Measurements from ENCODE around the gene ZNF143.

- TF ChIP-seq CTCF (IDR thresholded peaks at IDR 0.05) (no peak), POLR2A (IDR thresholded peaks at IDR 0.05) (no peak)
Observed at GRCh38 chr11:9509041-9509440, 48.2 kb downstream of the ZNF143 start.

Data from uterus (tissue), 2 donors.